Measurements from ENCODE around the gene MEI4.
"Not testable (repeated sequence)": the region's sequence is repeated elsewhere in the genome, so short reads cannot be mapped to it uniquely, and the experiment has no call there.

The MEI4 gene

GRCh38 chr6:77633993-77634715, 18.7 kb upstream of the MEI4 start:
- Histone ChIP-seq H3K4me2 (no peak overlapping the region), H3K4me3 (no peak overlapping the region), H3K27me3 (no peaks in the 10 kb centered on the region), H3K9ac (no peak overlapping the region), H3K36me3 (no peaks in the 10 kb centered on the region), H4K20me1 (no peaks in the 10 kb centered on the region), H3K27ac (no peak overlapping the region), H3K9me3 (no peaks in the 10 kb centered on the region), H3K4me1 (no peaks in the 10 kb centered on the region)
- TF ChIP-seq Cebpa-rat (IDR thresholded peaks at IDR 0.05): no peak

GRCh38 chr6:77638129-77638830, 14.6 kb upstream of the MEI4 start:
- H3K4me3 ChIP-seq: no peak overlapping the region
- no peaks in the 10 kb centered on the region for H3K9me3 ChIP-seq
- no peak overlapping the region for H3K9ac ChIP-seq
- H3K27ac ChIP-seq: no peak overlapping the region
- H4K20me1 ChIP-seq: no peaks in the 10 kb centered on the region
- no peak for TF ChIP-seq Cebpa-rat (IDR thresholded peaks at IDR 0.05)
- no peak overlapping the region for H3K4me2 ChIP-seq
- H3K36me3 ChIP-seq: no peaks in the 10 kb centered on the region
- H3K27me3 ChIP-seq: no peaks in the 10 kb centered on the region
- no peaks in the 10 kb centered on the region for H3K4me1 ChIP-seq

GRCh38 chr6:77644102-77644705, 8.6 kb upstream of the MEI4 start:
- no peak overlapping the region for H3K4me2 ChIP-seq
- no peaks in the 10 kb centered on the region for H3K27me3 ChIP-seq
- H3K36me3 ChIP-seq: no peaks in the 10 kb centered on the region
- H4K20me1 ChIP-seq: no peaks in the 10 kb centered on the region
- H3K9ac ChIP-seq: no peak overlapping the region
- no peak overlapping the region for H3K4me3 ChIP-seq
- H3K9me3 ChIP-seq: no peaks in the 10 kb centered on the region
- no peak for TF ChIP-seq Cebpa-rat (IDR thresholded peaks at IDR 0.05)
- H3K4me1 ChIP-seq: no peaks in the 10 kb centered on the region
- H3K27ac ChIP-seq: no peak overlapping the region

GRCh38 chr6:77650098-77650663, 2.7 kb upstream of the MEI4 start:
- H3K4me3 ChIP-seq: no peak overlapping the region
- H3K27me3 ChIP-seq: no peaks in the 10 kb centered on the region
- H3K36me3 ChIP-seq: no peaks in the 10 kb centered on the region
- no peak overlapping the region for H3K9ac ChIP-seq
- H4K20me1 ChIP-seq: no peaks in the 10 kb centered on the region
- H3K27ac ChIP-seq: no peak overlapping the region
- no peak overlapping the region for H3K4me2 ChIP-seq
- H3K9me3 ChIP-seq: peaks cover 7% of the 10 kb centered on the region
- no peaks in the 10 kb centered on the region for H3K4me1 ChIP-seq
- no peak for TF ChIP-seq Cebpa-rat (IDR thresholded peaks at IDR 0.05)

GRCh38 chr6:77653816-77654215, 977 bp downstream of the MEI4 start:
- Histone ChIP-seq H3K4me3 (no peak overlapping the region), H3K9me3 (peaks cover 7% of the 10 kb centered on the region), H3K4me1 (no peaks in the 10 kb centered on the region), H3K36me3 (no peaks in the 10 kb centered on the region), H3K9ac (no peak overlapping the region), H4K20me1 (no peaks in the 10 kb centered on the region), H3K27ac (no peak overlapping the region), H3K4me2 (no peak overlapping the region), H3K27me3 (no peaks in the 10 kb centered on the region)
- no peak for TF ChIP-seq Cebpa-rat (IDR thresholded peaks at IDR 0.05)

GRCh38 chr6:77655035-77655434, 2.2 kb downstream of the MEI4 start:
- not testable (repeated sequence) for H3K36me3 ChIP-seq, H3K9me3 ChIP-seq, H3K27ac ChIP-seq, H4K20me1 ChIP-seq, H3K4me1 ChIP-seq, H3K4me2 ChIP-seq, H3K9ac ChIP-seq, H3K27me3 ChIP-seq, H3K4me3 ChIP-seq

- H3K4me1 ChIP-seq: no peaks in the 10 kb centered on the region
- no peaks in the 10 kb centered on the region for H3K36me3 ChIP-seq
- no peaks in the 10 kb centered on the region for H3K9me3 ChIP-seq
- H3K27ac ChIP-seq: no peak overlapping the region
- H3K4me3 ChIP-seq: no peak overlapping the region
- no peak for TF ChIP-seq Cebpa-rat (IDR thresholded peaks at IDR 0.05)
- H4K20me1 ChIP-seq: no peaks in the 10 kb centered on the region
- H3K4me2 ChIP-seq: no peak overlapping the region
- no peak overlapping the region for H3K9ac ChIP-seq
- H3K27me3 ChIP-seq: no peaks in the 10 kb centered on the region
Observed at GRCh38 chr6:77656999-77657764, 4.3 kb downstream of the MEI4 start.

- Histone ChIP-seq H3K9ac (no peak overlapping the region), H3K9me3 (no peaks in the 10 kb centered on the region), H3K27me3 (no peaks in the 10 kb centered on the region), H3K4me2 (no peak overlapping the region), H4K20me1 (no peaks in the 10 kb centered on the region), H3K4me1 (no peaks in the 10 kb centered on the region), H3K36me3 (no peaks in the 10 kb centered on the region), H3K27ac (no peak overlapping the region), H3K4me3 (no peak overlapping the region)
- no peak for TF ChIP-seq Cebpa-rat (IDR thresholded peaks at IDR 0.05)
Observed at GRCh38 chr6:77666340-77666739, 13.5 kb downstream of the MEI4 start.

- Histone ChIP-seq H3K9ac (no peak overlapping the region), H3K27ac (no peak overlapping the region), H3K4me2 (no peak overlapping the region), H3K36me3 (no peaks in the 10 kb centered on the region), H3K4me3 (no peak overlapping the region), H3K9me3 (no peaks in the 10 kb centered on the region), H4K20me1 (no peaks in the 10 kb centered on the region), H3K27me3 (no peaks in the 10 kb centered on the region), H3K4me1 (no peaks in the 10 kb centered on the region)
- no peak for TF ChIP-seq Cebpa-rat (IDR thresholded peaks at IDR 0.05)
Observed at GRCh38 chr6:77666846-77667245, 14.0 kb downstream of the MEI4 start.

Measured in BLaER1 (cell line).